Transverse colon (tissue), 4 donors: ENCODE data around the gene SLC35A2. TPM values are rescaled to one million over a fixed set of nuclear protein-coding genes. Genes with fewer than 3 reads are reported as not detected.

ENCODE experiments used
- DNase-seq: peaks from one replicate; pipeline ENCODE4 v3.0.0-alpha.2; 2019
- H3K27ac ChIP-seq, 4 donors: fragments of 200-600 bp; sonication (generic); 2 replicates each; pipeline ENCODE4 v1.5.1; 2016 to 2018; ENCODE audit warnings: inconsistent platforms in 4 of 4
- H3K27me3 ChIP-seq: fragments of 200-600 bp; sonication (generic); 2 replicates; pipeline ENCODE4 v1.5.1; 2017; ENCODE audit warnings: inconsistent platforms
- H3K36me3 ChIP-seq, 4 donors: fragments of 200-600 bp; sonication (generic); 2 replicates each; pipeline ENCODE4 v1.5.1; 2017 to 2019; ENCODE audit warnings: inconsistent platforms in 4 of 4
- H3K4me1 ChIP-seq, 4 donors: fragments of 200-600 bp; sonication (generic); 2 replicates each; pipeline ENCODE4 v1.5.1; 2017 to 2020; ENCODE audit warnings: inconsistent platforms in 4 of 4
- H3K4me3 ChIP-seq, 4 donors: fragments of 200-600 bp; sonication (generic); 1 replicate in 1 of 4; 2 replicates in 3 of 4; pipeline versions ENCODE4 v1.5.1 to v1.6.1; 2017 to 2019; ENCODE audit warnings: inconsistent platforms in 4 of 4
- H3K9me3 ChIP-seq, 2 donors: fragments of 200-600 bp; sonication (generic); 2 replicates each; pipeline ENCODE4 v1.5.1; 2017 to 2019; ENCODE audit warnings: inconsistent platforms in 2 of 2
- EP300 ChIP-seq: sonication (generic); formaldehyde crosslinking; IDR thresholded peaks from one replicate; pipeline ENCODE4 v1.6.1; 2017; ENCODE audit warnings: antibody characterized with exemption, low read depth
- POLR2A ChIP-seq: fragments of 450-650 bp; IDR thresholded peaks from one replicate; pipeline ENCODE4 v1.6.1; 2016; ENCODE audit warnings: antibody characterized with exemption, mild to moderate bottlenecking, moderate library complexity
- POLR2AphosphoS5 ChIP-seq, 3 donors: sonication (generic); formaldehyde crosslinking; IDR thresholded peaks; one replicate each; pipeline ENCODE4 v1.6.1; 2016; ENCODE audit warnings: antibody characterized with exemption in 3 of 3
- WGBS, 2 donors: methylation state at CpG; one replicate each; pipeline ENCODE4 v1.1.5; 2018; ENCODE audit warnings: low coverage in 1 of 2; 5-methylcytosine and 5-hydroxymethylcytosine counted together
- in situ Hi-C, 4 donors: fragments of 200-750 bp; cut with MboI; loops; one replicate each; pipeline versions ENCODE4 v1.15.0 to v1.15.1; 2017; ENCODE audit warnings: low sequenced_read_pairs in 3 of 4, low pct_ligation_motif_present in 1 of 4, low pct_unique_long_range_greater_than_20kb in 1 of 4
- intact Hi-C: fragments of 100-400 bp; cut with DNase I; formaldehyde crosslinking; loops from one replicate; pipeline ENCODE4 v1.15.1; 2023; ENCODE audit warnings: low total_unique reads
- total RNA-seq, 4 donors: library from RNA; depleted of rRNA; stranded (reverse); fragments of >200 nt; gene quantifications; one replicate each; pipeline ENCODE4 v1.1.0, GENCODE V29; 2016
- TF ChIP-seq, protein P1 (sequence below), 5 experiments: fragments of 200-600 bp in 3 of 5; fragments of 450-650 bp in 2 of 5; sonication (generic) in 3 of 5; IDR thresholded peaks; 1 replicate in 2 of 5; 2 replicates in 3 of 5; pipeline ENCODE4 v1.5.1; 2016 to 2017; ENCODE audit warnings: antibody characterized with exemption in 5 of 5, inconsistent platforms in 3 of 5, mild to moderate bottlenecking in 2 of 5, moderate library complexity in 1 of 5

SLC35A2 gene
- total RNA-seq, 4 donors from 2014 or later, result 29.5 to 48.3 (median 33.8) TPM

DNA sequence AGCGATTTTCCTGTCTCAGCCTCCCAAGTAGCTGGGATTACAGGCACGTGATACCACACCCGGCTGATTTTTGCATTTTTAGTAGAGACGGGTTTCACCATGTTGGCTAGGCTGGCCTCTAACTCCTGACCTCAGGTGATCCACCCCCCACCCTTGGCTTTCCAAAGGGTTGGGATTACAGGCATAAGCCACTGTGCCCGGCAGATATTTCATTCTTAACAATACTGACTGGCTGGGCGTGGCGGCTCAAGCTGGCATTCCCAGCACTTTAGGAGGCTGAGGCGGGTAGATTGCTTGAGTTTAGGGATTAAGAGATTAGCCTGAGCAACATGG, 12.4 kb downstream of the SLC35A2 start:
- WGBS, 2 donors, result 60 to 78% methylated on average over 1 to 8 of the region's 8 CpGs
- H3K27ac ChIP-seq, result peak overlapping the region in 3 of 4 donors; percentile 99
- peaks cover 0 to 5% (median 0%) of the 10 kb centered on the region in 4 donors for H3K36me3 ChIP-seq
- in situ Hi-C loops (no loop called here), intact Hi-C loops (no loop called here)
- no peak for DNase-seq
- H3K4me1 ChIP-seq, result peaks cover 0 to 21% (median 3%) of the 10 kb centered on the region in 4 donors
- H3K4me3 ChIP-seq, result no peak overlapping the region
- TF ChIP-seq, protein P1, sequence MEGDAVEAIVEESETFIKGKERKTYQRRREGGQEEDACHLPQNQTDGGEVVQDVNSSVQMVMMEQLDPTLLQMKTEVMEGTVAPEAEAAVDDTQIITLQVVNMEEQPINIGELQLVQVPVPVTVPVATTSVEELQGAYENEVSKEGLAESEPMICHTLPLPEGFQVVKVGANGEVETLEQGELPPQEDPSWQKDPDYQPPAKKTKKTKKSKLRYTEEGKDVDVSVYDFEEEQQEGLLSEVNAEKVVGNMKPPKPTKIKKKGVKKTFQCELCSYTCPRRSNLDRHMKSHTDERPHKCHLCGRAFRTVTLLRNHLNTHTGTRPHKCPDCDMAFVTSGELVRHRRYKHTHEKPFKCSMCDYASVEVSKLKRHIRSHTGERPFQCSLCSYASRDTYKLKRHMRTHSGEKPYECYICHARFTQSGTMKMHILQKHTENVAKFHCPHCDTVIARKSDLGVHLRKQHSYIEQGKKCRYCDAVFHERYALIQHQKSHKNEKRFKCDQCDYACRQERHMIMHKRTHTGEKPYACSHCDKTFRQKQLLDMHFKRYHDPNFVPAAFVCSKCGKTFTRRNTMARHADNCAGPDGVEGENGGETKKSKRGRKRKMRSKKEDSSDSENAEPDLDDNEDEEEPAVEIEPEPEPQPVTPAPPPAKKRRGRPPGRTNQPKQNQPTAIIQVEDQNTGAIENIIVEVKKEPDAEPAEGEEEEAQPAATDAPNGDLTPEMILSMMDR (IDR thresholded peaks at IDR 0.05), result no peak
- TF ChIP-seq POLR2AphosphoS5 (IDR thresholded peaks at IDR 0.05) (no peak), POLR2A (no peak), EP300 (no peak)
- no peaks in the 10 kb centered on the region for H3K27me3 ChIP-seq
- H3K9me3 ChIP-seq, result no peaks in the 10 kb centered on the region

DNA sequence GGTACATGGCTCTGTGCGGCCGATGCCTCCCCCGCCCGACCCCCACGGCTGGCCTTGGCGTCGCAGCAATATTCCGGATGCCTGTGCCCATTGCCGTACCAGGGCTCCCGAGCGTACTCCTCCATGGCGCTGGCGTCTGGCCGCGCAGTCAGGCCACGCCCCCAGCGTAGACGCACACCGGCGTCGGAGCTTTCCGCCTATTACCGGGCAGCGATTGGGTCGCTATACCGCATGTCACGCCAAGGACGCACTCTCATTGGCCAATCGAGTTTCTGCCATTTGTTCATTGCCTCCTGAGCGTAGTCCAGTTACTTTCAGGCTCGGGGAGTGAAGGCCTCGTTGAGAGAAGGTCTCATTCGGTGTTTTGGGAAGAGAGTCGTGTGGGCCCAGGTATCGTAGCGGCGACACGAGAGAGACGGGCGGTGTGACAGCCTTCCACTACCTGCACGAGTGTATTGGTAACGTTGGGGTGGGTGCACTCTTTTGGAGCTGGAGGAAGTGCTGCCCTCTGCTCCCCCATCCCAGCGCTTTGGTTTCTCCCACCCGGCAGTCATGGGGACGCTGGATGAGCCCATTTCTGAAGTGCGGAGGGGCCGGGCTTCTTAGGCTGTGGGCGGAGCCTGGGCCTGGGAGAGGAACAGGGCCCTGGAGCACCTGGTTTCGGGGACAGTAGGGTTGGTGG, 13.7 kb downstream of the SLC35A2 start, which contains the start of the genes PQBP1 and TIMM17B:
Gene PQBP1 (plus strand): TSS at position 306 of the 682 bp plus-strand sequence. CDS start 580 bp downstream, outside the sequence.
Gene TIMM17B (minus strand): TSS at position 144 of the 682 bp plus-strand sequence. CDS start 19 bp downstream, at position 125.
- Histone ChIP-seq H3K27ac (peak within 1 kb of the TSS; percentile 94 to 99 (median 99)), H3K9me3 (no peaks in the 10 kb centered on the region), H3K4me3 (peak within 1 kb of the TSS; percentile 56 to 79 (median 68)), H3K27me3 (no peaks in the 10 kb centered on the region), H3K4me1 (peaks cover 0 to 21% (median 3%) of the 10 kb centered on the region in 4 donors), H3K36me3 (peaks cover 0 to 3% (median 0%) of the 10 kb centered on the region in 4 donors)
- in situ Hi-C loops (no loop called here), intact Hi-C loops (no loop called here)
- peak; percentile 91 for DNase-seq
- WGBS, 2 donors, result 47% methylated on average over 49 of the region's 49 CpGs; no CpG with 5 or more reads in 1 of the 2 donors
- no peak for TF ChIP-seq EP300
- peak; percentile 80 for TF ChIP-seq POLR2A
- peak; percentile 84 to 89 (median 89) for TF ChIP-seq POLR2AphosphoS5 (IDR thresholded peaks at IDR 0.05)

GRCh38 chrX:48897157-48897624, 14.3 kb downstream of the SLC35A2 start:
- peaks cover 0 to 23% (median 5%) of the 10 kb centered on the region in 4 donors for H3K4me1 ChIP-seq
- WGBS, 2 donors, result 55% methylated on average over 38 of the region's 38 CpGs; no CpG with 5 or more reads in 1 of the 2 donors
- intact Hi-C loops, result no loop called here
- no peaks in the 10 kb centered on the region for H3K27me3 ChIP-seq
- H3K4me3 ChIP-seq, result peak overlapping the region; percentile 56 to 79 (median 68)
- H3K36me3 ChIP-seq, result no peaks in the 10 kb centered on the region
- TF ChIP-seq, protein P1 (IDR thresholded peaks at IDR 0.05), result no peak
- no peak for TF ChIP-seq POLR2A
- TF ChIP-seq EP300, result no peak
- TF ChIP-seq POLR2AphosphoS5 (IDR thresholded peaks at IDR 0.05), result no peak
- H3K27ac ChIP-seq, result peak overlapping the region; percentile 94 to 99 (median 99)
- in situ Hi-C loops, result no loop called here
- no peaks in the 10 kb centered on the region for H3K9me3 ChIP-seq
- DNase-seq, result peak; percentile 85

DNA sequence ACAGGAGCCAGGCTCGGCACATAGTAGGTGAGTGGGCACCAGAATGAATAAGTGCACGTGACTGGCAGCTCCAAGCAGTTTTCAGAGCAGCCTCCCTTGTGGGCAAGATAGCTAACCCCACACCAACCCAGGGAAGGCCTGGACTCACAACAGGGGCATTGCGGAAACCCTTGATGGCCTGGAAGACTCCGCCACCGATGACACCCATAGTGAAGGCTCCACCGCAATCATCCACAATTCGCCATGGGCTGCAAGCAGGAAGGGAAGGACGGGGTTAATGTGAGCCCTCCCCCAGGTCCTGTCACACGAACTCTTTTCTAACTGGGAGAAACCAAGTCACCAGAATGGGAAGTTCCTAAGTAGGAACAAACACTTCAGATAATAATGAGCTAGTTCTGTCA, 14.8 kb downstream of the SLC35A2 start:
- H3K27me3 ChIP-seq, result no peaks in the 10 kb centered on the region
- peak overlapping the region; percentile 94 to 99 (median 99) for H3K27ac ChIP-seq
- H3K4me1 ChIP-seq, result peaks cover 0 to 28% (median 9%) of the 10 kb centered on the region in 4 donors
- no peak for DNase-seq
- in situ Hi-C loops, result no loop called here
- H3K9me3 ChIP-seq, result no peaks in the 10 kb centered on the region
- no peaks in the 10 kb centered on the region for H3K36me3 ChIP-seq
- no peak for TF ChIP-seq POLR2AphosphoS5 (IDR thresholded peaks at IDR 0.05)
- no peak for TF ChIP-seq POLR2A
- no peak for TF ChIP-seq EP300
- TF ChIP-seq, protein P1 (IDR thresholded peaks at IDR 0.05), result no peak
- H3K4me3 ChIP-seq, result peak overlapping the region; percentile 56 to 79 (median 68)
- intact Hi-C loops, result no loop called here
- 64% methylated on average over 9 of the region's 9 CpGs; no CpG with 5 or more reads in 1 of the 2 donors for WGBS, 2 donors
